LNCaP clone FGC (cell line): Measurements from ENCODE around the gene RHOT2.

ENCODE experiments used
- DNase-seq: peaks from one replicate; pipeline ENCODE4 v3.0.0-alpha.2; 2011; ENCODE audit warnings: low read depth
- H3K4me3 ChIP-seq: 2 replicates; pipeline ENCODE4 v1.5.1; 2011; ENCODE audit warnings: mild to moderate bottlenecking, low read depth, low read length, control low read depth
- CTCF ChIP-seq: IDR thresholded peaks from 2 replicates; pipeline ENCODE4 v1.5.1; 2012; ENCODE audit warnings: mild to moderate bottlenecking; ENCODE audit not compliant: control insufficient read depth, insufficient read depth; ENCODE audit errors: extremely low read depth

Gene RHOT2

DNA sequence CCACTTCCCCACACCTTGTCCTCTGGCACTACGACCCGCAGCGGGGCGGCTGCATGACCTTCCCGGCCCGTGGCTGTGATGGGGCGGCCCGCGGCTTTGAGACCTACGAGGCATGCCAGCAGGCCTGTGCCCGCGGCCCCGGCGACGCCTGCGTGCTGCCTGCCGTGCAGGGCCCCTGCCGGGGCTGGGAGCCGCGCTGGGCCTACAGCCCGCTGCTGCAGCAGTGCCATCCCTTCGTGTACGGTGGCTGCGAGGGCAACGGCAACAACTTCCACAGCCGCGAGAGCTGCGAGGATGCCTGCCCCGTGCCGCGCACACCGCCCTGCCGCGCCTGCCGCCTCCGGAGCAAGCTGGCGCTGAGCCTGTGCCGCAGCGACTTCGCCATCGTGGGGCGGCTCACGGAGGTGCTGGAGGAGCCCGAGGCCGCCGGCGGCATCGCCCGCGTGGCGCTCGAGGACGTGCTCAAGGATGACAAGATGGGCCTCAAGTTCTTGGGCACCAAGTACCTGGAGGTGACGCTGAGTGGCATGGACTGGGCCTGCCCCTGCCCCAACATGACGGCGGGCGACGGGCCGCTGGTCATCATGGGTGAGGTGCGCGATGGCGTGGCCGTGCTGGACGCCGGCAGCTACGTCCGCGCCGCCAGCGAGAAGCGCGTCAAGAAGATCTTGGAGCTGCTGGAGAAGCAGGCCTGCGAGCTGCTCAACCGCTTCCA, 34.4 kb upstream of the RHOT2 start:
- DNase-seq = no peak
- H3K4me3 ChIP-seq = no peak overlapping the region
- no peak for TF ChIP-seq CTCF

GRCh38 chr16:634051-634670, 33.8 kb upstream of the RHOT2 start:
- H3K4me3 ChIP-seq = no peak overlapping the region
- no peak for TF ChIP-seq CTCF
- no peak for DNase-seq

- TF ChIP-seq CTCF = no peak
- DNase-seq = no peak
- H3K4me3 ChIP-seq = peak overlapping the region; percentile 87
Measured at GRCh38 chr16:634996-635395, 32.9 kb upstream of the RHOT2 start.

DNA sequence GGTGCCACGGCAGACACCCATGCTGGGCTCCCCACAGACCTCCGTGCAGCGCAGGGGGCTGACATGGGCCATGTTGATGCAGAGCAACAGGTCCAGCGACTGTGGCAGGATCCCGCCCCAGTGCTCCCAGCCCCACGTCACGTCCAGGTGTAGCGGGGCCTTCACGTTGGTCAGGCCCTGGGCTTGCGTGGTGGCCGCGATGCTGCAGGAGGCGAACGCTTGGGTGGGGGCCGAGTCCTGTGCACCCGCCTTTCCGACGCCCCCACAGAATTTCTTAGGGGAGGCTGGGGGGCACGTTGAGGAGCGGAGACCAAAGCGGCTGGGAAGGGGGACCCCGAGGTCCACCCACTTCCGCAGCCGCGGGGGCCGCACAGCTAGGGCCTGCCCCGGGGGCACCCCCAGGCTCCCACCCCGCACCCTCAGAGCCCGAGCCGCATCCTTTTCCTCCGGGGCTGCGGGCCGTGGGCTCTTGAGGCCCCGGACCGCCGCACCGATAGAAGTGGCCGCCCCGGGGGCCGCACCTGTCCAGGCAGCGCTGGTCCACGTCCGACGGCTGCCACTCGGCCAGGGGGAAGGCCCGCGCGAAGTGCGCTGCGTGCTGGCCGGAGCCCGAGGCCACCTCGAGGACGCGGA, 32.2 kb upstream of the RHOT2 start:
- peak overlapping the region; percentile 87 for H3K4me3 ChIP-seq
- TF ChIP-seq CTCF = no peak
- DNase-seq = no peak

GRCh38 chr16:636206-637080, 31.5 kb upstream of the RHOT2 start, which contains the start of gene METTL26:
Gene METTL26, minus strand, starts transcription at chr16:636305. Its CDS starts 15 bp downstream, at chr16:636290.
- 0 out of 2 replicates have a peak, but pooled peaks have one; percentile 21 for TF ChIP-seq CTCF
- DNase-seq = peak; percentile 84
- peak within 1 kb of the TSS; percentile 87 for H3K4me3 ChIP-seq
